ENCODE results near the gene IKZF5. TPM values are rescaled to one million over a fixed set of nuclear protein-coding genes. Genes with fewer than 3 reads are reported as not detected.

Gene IKZF5
- total RNA-seq, 1 experiment from 2014 or later, result 8.6 TPM

DNA sequence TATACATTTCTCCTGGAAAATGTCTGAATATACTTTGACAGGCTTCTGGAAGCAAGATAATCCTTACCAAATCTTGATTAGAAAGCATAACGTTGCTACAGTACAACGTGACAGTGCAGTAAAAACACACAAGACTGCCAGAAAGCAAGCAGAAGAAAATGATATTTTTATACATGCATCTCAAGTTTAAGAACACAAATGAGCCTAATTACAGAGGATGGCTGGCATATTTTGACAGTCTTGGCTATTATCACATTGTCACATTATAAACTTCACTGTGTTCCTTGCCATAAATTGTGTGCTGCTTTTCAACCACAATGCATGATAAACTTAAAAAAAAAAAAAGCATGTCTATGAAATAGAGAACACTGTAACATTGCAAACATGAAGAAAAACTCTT is 4.3 kb downstream of the IKZF5 start:
- H3K36me3 ChIP-seq (ENCODE audit: control insufficient read depth, insufficient read depth, low read length), result peaks cover 3% of the 10 kb centered on the region; the same call in 1 of the 2 replicates
- no peak for TF ChIP-seq TCF7L2 (IDR thresholded peaks at IDR 0.05; ENCODE audit: low read depth, low read length)
- no peak for TF ChIP-seq POLR2AphosphoS5 (IDR thresholded peaks at IDR 0.05; ENCODE audit: low read depth, low read length)
- no peak for TF ChIP-seq SIN3A (IDR thresholded peaks at IDR 0.05; ENCODE audit: borderline replicate concordance, insufficient read depth, low read depth, low read length)
- CTCF ChIA-PET, result no interaction called here
- DNase-seq (ENCODE audit: low read depth, low spot score), result no peak
- H3K9me3 ChIP-seq (ENCODE audit: control insufficient read depth, insufficient read depth, low read depth, low read length), result no peaks in the 10 kb centered on the region
- intact Hi-C loops (cut with micrococcal nuclease; ENCODE audit: unreplicated experiment) (no loop called here), in situ Hi-C loops (cut with HindIII; ENCODE audit: low pct_unique_long_range_greater_than_20kb, low sequenced_read_pairs) (no loop called here)
- H3K27ac ChIP-seq (ENCODE audit: low read length), result no peak overlapping the region
- peaks cover 23% of the 10 kb centered on the region for H3K4me1 ChIP-seq (ENCODE audit: control insufficient read depth, insufficient read depth, low read length)
- no peak overlapping the region for H3K4me3 ChIP-seq (ENCODE audit: low read depth in 2 of 2, low read length in 2 of 2)
- no peak for ATAC-seq
- POLR2A ChIA-PET, result no interaction called here
- H3K27me3 ChIP-seq (ENCODE audit: control insufficient read depth, insufficient read depth, low read length), result no peaks in the 10 kb centered on the region
- BruUV-seq (replicated peaks), result no TSS peak

DNA sequence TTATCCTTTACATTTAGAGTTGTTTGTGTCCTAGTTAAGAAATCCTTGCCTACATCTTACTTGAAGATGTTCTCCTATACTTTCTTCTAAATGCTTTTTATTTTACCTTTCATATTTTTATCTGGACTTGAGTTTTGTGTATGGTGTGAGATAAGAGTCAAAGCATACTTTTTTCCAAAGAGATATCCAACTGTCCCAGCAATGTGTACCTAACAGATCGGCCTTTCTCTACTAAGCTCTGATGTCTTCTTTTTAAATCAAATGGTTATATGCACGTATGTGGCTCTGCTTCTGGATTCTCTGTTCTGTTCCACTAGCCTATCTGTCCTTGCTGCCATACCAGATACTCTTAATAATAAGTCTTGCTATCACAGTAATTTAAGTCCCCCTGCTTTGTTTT is 7.2 kb downstream of the IKZF5 start:
- no peaks in the 10 kb centered on the region for H3K36me3 ChIP-seq (ENCODE audit: control insufficient read depth, insufficient read depth, low read length)
- no peaks in the 10 kb centered on the region for H3K27me3 ChIP-seq (ENCODE audit: control insufficient read depth, insufficient read depth, low read length)
- no peak for ATAC-seq
- intact Hi-C loops (cut with micrococcal nuclease; ENCODE audit: unreplicated experiment) (no loop called here), in situ Hi-C loops (cut with HindIII; ENCODE audit: low pct_unique_long_range_greater_than_20kb, low sequenced_read_pairs) (no loop called here)
- POLR2A ChIA-PET, result interaction anchor here (0.6 kb wide), 1 partner anchor 11 kb away, joined by 6 read pairs; no protein-coding TSS in a partner anchor
- TF ChIP-seq POLR2AphosphoS5 (IDR thresholded peaks at IDR 0.05; ENCODE audit: low read depth, low read length) (no peak), TCF7L2 (IDR thresholded peaks at IDR 0.05; ENCODE audit: low read depth, low read length) (no peak), SIN3A (IDR thresholded peaks at IDR 0.05; ENCODE audit: borderline replicate concordance, insufficient read depth, low read depth, low read length) (no peak)
- TF ChIP-seq, protein P1, sequence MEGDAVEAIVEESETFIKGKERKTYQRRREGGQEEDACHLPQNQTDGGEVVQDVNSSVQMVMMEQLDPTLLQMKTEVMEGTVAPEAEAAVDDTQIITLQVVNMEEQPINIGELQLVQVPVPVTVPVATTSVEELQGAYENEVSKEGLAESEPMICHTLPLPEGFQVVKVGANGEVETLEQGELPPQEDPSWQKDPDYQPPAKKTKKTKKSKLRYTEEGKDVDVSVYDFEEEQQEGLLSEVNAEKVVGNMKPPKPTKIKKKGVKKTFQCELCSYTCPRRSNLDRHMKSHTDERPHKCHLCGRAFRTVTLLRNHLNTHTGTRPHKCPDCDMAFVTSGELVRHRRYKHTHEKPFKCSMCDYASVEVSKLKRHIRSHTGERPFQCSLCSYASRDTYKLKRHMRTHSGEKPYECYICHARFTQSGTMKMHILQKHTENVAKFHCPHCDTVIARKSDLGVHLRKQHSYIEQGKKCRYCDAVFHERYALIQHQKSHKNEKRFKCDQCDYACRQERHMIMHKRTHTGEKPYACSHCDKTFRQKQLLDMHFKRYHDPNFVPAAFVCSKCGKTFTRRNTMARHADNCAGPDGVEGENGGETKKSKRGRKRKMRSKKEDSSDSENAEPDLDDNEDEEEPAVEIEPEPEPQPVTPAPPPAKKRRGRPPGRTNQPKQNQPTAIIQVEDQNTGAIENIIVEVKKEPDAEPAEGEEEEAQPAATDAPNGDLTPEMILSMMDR (IDR thresholded peaks at IDR 0.05), result no peak
- TF ChIP-seq, protein P2, sequence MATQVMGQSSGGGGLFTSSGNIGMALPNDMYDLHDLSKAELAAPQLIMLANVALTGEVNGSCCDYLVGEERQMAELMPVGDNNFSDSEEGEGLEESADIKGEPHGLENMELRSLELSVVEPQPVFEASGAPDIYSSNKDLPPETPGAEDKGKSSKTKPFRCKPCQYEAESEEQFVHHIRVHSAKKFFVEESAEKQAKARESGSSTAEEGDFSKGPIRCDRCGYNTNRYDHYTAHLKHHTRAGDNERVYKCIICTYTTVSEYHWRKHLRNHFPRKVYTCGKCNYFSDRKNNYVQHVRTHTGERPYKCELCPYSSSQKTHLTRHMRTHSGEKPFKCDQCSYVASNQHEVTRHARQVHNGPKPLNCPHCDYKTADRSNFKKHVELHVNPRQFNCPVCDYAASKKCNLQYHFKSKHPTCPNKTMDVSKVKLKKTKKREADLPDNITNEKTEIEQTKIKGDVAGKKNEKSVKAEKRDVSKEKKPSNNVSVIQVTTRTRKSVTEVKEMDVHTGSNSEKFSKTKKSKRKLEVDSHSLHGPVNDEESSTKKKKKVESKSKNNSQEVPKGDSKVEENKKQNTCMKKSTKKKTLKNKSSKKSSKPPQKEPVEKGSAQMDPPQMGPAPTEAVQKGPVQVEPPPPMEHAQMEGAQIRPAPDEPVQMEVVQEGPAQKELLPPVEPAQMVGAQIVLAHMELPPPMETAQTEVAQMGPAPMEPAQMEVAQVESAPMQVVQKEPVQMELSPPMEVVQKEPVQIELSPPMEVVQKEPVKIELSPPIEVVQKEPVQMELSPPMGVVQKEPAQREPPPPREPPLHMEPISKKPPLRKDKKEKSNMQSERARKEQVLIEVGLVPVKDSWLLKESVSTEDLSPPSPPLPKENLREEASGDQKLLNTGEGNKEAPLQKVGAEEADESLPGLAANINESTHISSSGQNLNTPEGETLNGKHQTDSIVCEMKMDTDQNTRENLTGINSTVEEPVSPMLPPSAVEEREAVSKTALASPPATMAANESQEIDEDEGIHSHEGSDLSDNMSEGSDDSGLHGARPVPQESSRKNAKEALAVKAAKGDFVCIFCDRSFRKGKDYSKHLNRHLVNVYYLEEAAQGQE (IDR thresholded peaks at IDR 0.05; ENCODE audit: insufficient read depth in 1 of 2, low read depth in 2 of 2, low read length in 1 of 2), result no peak
- CTCF ChIA-PET, result no interaction called here
- H3K4me1 ChIP-seq (ENCODE audit: control insufficient read depth, insufficient read depth, low read length), result peaks cover 11% of the 10 kb centered on the region; the same call in 1 of the 2 replicates
- H3K27ac ChIP-seq (ENCODE audit: low read length), result no peak overlapping the region
- no peak for DNase-seq (ENCODE audit: low read depth, low spot score)
- no peak overlapping the region for H3K4me3 ChIP-seq (ENCODE audit: low read depth in 2 of 2, low read length in 2 of 2)
- no TSS peak for BruUV-seq (replicated peaks)
- no peaks in the 10 kb centered on the region for H3K9me3 ChIP-seq (ENCODE audit: control insufficient read depth, insufficient read depth, low read depth, low read length)

DNA sequence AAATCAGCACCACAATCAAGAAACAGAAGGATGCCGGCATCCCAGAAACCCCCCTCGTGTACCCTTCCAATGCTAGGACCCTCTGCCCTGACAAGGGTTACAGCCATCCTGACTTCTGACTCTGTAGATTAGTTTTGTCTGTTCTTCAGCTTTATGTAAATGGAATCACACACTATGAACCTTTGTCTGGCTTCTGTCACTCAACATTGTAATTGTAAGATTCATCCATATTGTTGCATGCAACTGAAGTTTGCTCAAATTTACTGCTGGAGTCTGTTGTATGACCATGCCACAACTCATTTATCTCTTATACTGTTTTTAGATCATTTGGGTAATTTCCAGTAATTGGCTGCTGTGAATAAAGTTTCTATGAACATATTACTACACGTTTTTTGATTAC is 8.4 kb downstream of the IKZF5 start:
- ChIA-PET POLR2A (interaction anchor here (0.6 kb wide), 1 partner anchor 1670 kb away, joined by 3 read pairs; no protein-coding TSS in a partner anchor), CTCF (no interaction called here)
- intact Hi-C loops (cut with micrococcal nuclease; ENCODE audit: unreplicated experiment), result no loop called here
- H3K4me1 ChIP-seq (ENCODE audit: control insufficient read depth, insufficient read depth, low read length), result peaks cover 10% of the 10 kb centered on the region; the same call in 1 of the 2 replicates
- H3K9me3 ChIP-seq (ENCODE audit: control insufficient read depth, insufficient read depth, low read depth, low read length), result no peaks in the 10 kb centered on the region
- TF ChIP-seq POLR2AphosphoS5 (IDR thresholded peaks at IDR 0.05; ENCODE audit: low read depth, low read length) (no peak), TCF7L2 (IDR thresholded peaks at IDR 0.05; ENCODE audit: low read depth, low read length) (no peak)
- H3K27me3 ChIP-seq (ENCODE audit: control insufficient read depth, insufficient read depth, low read length), result no peaks in the 10 kb centered on the region
- H3K27ac ChIP-seq (ENCODE audit: low read length), result no peak overlapping the region
- BruUV-seq (replicated peaks), result no TSS peak
- in situ Hi-C loops (cut with HindIII; ENCODE audit: low pct_unique_long_range_greater_than_20kb, low sequenced_read_pairs), result no loop called here
- DNase-seq (ENCODE audit: low read depth, low spot score) (no peak), ATAC-seq (no peak)
- no peak overlapping the region for H3K4me3 ChIP-seq (ENCODE audit: low read depth in 2 of 2, low read length in 2 of 2)
- H3K36me3 ChIP-seq (ENCODE audit: control insufficient read depth, insufficient read depth, low read length), result no peaks in the 10 kb centered on the region; the same call in 1 of the 2 replicates
